Measurements from ENCODE around the gene MTA1. TPM values are rescaled to one million over a fixed set of nuclear protein-coding genes. Genes with fewer than 3 reads are reported as not detected.

Gene MTA1
- total RNA-seq, 1 donor from 2014 or later: 74.8 TPM

- DNase-seq: no peak
- H3K4me3 ChIP-seq: no peak overlapping the region
Observed at GRCh38 chr14:105378199-105378598, 41.4 kb upstream of the MTA1 start.

GRCh38 chr14:105378873-105379685, 40.5 kb upstream of the MTA1 start:
- Histone ChIP-seq H3K4me1 (no peaks in the 10 kb centered on the region), H3K36me3 (peaks cover 17% of the 10 kb centered on the region), H3K9me3 (no peaks in the 10 kb centered on the region), H3K4me3 (no peak overlapping the region), H3K27ac (no peak overlapping the region), H3K27me3 (no peaks in the 10 kb centered on the region)
- TF ChIP-seq CTCF (IDR thresholded peaks at IDR 0.05): no peak
- intact Hi-C loops (cut with DNase I): no loop called here
- DNase-seq (no peak), ATAC-seq (no peak)

More at GRCh38 chr14:105378199-105378598, 41.4 kb upstream of the MTA1 start:
- no peaks in the 10 kb centered on the region for H3K4me1 ChIP-seq
- no peak for ATAC-seq
- no peaks in the 10 kb centered on the region for H3K9me3 ChIP-seq
- peaks cover 10% of the 10 kb centered on the region for H3K36me3 ChIP-seq
- no peak overlapping the region for H3K27ac ChIP-seq
- H3K27me3 ChIP-seq: no peaks in the 10 kb centered on the region
- intact Hi-C loops (cut with DNase I): no loop called here
- no peak for TF ChIP-seq CTCF (IDR thresholded peaks at IDR 0.05)

GRCh38 chr14:105379946-105380345, 39.7 kb upstream of the MTA1 start:
- DNase-seq (no peak), ATAC-seq (no peak)
- H3K4me1 ChIP-seq: no peaks in the 10 kb centered on the region
- no peak for TF ChIP-seq CTCF (IDR thresholded peaks at IDR 0.05)
- no peak overlapping the region for H3K27ac ChIP-seq
- H3K36me3 ChIP-seq: peaks cover 23% of the 10 kb centered on the region
- H3K27me3 ChIP-seq: no peaks in the 10 kb centered on the region
- intact Hi-C loops (cut with DNase I): no loop called here
- no peak overlapping the region for H3K4me3 ChIP-seq
- no peaks in the 10 kb centered on the region for H3K9me3 ChIP-seq

- Histone ChIP-seq H3K27ac (no peak overlapping the region), H3K9me3 (no peaks in the 10 kb centered on the region), H3K36me3 (peaks cover 29% of the 10 kb centered on the region), H3K27me3 (no peaks in the 10 kb centered on the region), H3K4me3 (no peak overlapping the region), H3K4me1 (no peaks in the 10 kb centered on the region)
- no peak for DNase-seq
- no peak for ATAC-seq
- no peak for TF ChIP-seq CTCF (IDR thresholded peaks at IDR 0.05)
- intact Hi-C loops (cut with DNase I): no loop called here
Observed at GRCh38 chr14:105380756-105381155, 38.9 kb upstream of the MTA1 start.

- no peak for DNase-seq
- intact Hi-C loops (cut with DNase I): no loop called here
Observed at GRCh38 chr14:105381446-105382342, 37.9 kb upstream of the MTA1 start.

More at GRCh38 chr14:105381446-105382342, 37.9 kb upstream of the MTA1 start:
- TF ChIP-seq CTCF (IDR thresholded peaks at IDR 0.05): no peak
- no peaks in the 10 kb centered on the region for H3K9me3 ChIP-seq
- H3K4me3 ChIP-seq: no peak overlapping the region
- no peak overlapping the region for H3K27ac ChIP-seq
- H3K27me3 ChIP-seq: no peaks in the 10 kb centered on the region
- peaks cover 36% of the 10 kb centered on the region for H3K36me3 ChIP-seq
- no peaks in the 10 kb centered on the region for H3K4me1 ChIP-seq
- ATAC-seq: no peak
